Parathyroid adenoma (tissue), 2 donors: Measurements from ENCODE around the gene NOXA1.
"Not testable (repeated sequence)": the region's sequence is repeated elsewhere in the genome, so short reads cannot be mapped to it uniquely, and the experiment has no call there.

Source experiments
- H2AFZ ChIP-seq: fragments of 300-600 bp; sonication (generic); one replicate; pipeline ENCODE4 v1.7.0; 2017; ENCODE audit warnings: antibody characterized with exemption, mild to moderate bottlenecking
- H3K27ac ChIP-seq: fragments of 300-600 bp; sonication (generic); one replicate; pipeline ENCODE4 v1.7.0; 2017
- H3K27me3 ChIP-seq: fragments of 300-600 bp; sonication (generic); one replicate; pipeline ENCODE4 v1.7.0; 2017; ENCODE audit warnings: low read length; ENCODE audit not compliant: control insufficient read depth, insufficient read depth
- H3K36me3 ChIP-seq: fragments of 300-600 bp; sonication (generic); one replicate; pipeline ENCODE4 v1.7.0; 2017; ENCODE audit warnings: low read length; ENCODE audit not compliant: control insufficient read depth, insufficient read depth
- H3K4me1 ChIP-seq: fragments of 300-600 bp; sonication (generic); one replicate; pipeline ENCODE4 v1.7.0; 2017; ENCODE audit warnings: control low read depth
- H3K4me2 ChIP-seq: fragments of 300-600 bp; sonication (generic); one replicate; pipeline ENCODE4 v1.7.0; 2017; ENCODE audit warnings: low read length
- H3K4me3 ChIP-seq: fragments of 300-600 bp; sonication (generic); one replicate; pipeline ENCODE4 v1.7.0; 2017; ENCODE audit warnings: low read depth, low read length
- H3K79me2 ChIP-seq: fragments of 300-600 bp; sonication (generic); one replicate; pipeline ENCODE4 v1.7.0; 2017; ENCODE audit warnings: control low read depth
- H3K9ac ChIP-seq: fragments of 300-600 bp; sonication (generic); one replicate; pipeline ENCODE4 v1.7.0; 2017; ENCODE audit warnings: mild to moderate bottlenecking
- H3K9me3 ChIP-seq: fragments of 300-600 bp; sonication (generic); one replicate; pipeline ENCODE4 v1.7.0; 2017; ENCODE audit warnings: low read length; ENCODE audit not compliant: control insufficient read depth
- CTCF ChIP-seq: fragments of 300-600 bp; sonication (generic); IDR thresholded peaks from one replicate; pipeline ENCODE4 v1.7.0; 2017; ENCODE audit warnings: antibody characterized with exemption, mild to moderate bottlenecking
- donor health status: primary hyperparathyroidism.

Gene NOXA1

GRCh38 chr9:137385061-137385655, 38.0 kb upstream of the NOXA1 start:
- Histone ChIP-seq H3K9ac (no peak overlapping the region), H3K79me2 (no peaks in the 10 kb centered on the region), H3K4me2 (no peak overlapping the region), H3K27ac (no peak overlapping the region), H3K9me3 (no peaks in the 10 kb centered on the region), H2AFZ (no peak overlapping the region), H3K4me3 (no peak overlapping the region), H3K4me1 (no peaks in the 10 kb centered on the region), H3K36me3 (no peaks in the 10 kb centered on the region), H3K27me3 (no peaks in the 10 kb centered on the region)
- TF ChIP-seq CTCF = no peak

DNA sequence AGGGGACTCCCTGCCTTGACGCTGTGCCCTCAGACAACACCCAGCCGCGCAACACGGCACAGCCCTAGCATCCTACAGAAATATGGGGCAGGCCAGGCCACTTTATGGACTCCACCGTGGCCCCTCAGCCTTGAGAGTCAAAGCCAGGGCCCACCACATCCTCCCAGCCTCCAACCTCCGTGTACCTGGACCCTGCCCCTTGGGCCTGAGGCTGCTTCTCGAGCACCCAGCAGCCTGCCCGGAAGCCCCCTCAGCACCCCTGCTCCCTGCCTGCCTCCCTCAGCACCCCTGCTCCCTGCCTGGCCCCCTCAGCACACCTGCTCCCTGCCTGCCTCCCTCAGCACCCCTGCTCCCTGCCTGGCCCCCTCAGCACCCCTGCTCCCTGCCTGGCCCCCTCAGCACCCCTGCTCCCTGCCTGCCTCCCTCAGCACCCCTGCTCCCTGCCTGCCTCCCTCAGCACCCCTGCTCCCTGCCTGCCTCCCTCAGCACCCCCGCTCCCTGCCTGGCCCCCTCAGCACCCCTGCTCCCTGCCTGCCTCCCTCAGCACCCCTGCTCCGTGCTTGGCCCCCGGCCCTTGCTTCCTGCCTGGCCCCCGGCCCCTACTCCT, 36.6 kb upstream of the NOXA1 start:
- not testable (repeated sequence) for H3K36me3 ChIP-seq, H2AFZ ChIP-seq, H3K27ac ChIP-seq, H3K4me2 ChIP-seq, H3K27me3 ChIP-seq, H3K9ac ChIP-seq, H3K9me3 ChIP-seq, H3K79me2 ChIP-seq, H3K4me3 ChIP-seq, H3K4me1 ChIP-seq

- peak overlapping the region; percentile 44 for H3K27ac ChIP-seq
Measured at GRCh38 chr9:137387114-137387890, 35.9 kb upstream of the NOXA1 start.

DNA sequence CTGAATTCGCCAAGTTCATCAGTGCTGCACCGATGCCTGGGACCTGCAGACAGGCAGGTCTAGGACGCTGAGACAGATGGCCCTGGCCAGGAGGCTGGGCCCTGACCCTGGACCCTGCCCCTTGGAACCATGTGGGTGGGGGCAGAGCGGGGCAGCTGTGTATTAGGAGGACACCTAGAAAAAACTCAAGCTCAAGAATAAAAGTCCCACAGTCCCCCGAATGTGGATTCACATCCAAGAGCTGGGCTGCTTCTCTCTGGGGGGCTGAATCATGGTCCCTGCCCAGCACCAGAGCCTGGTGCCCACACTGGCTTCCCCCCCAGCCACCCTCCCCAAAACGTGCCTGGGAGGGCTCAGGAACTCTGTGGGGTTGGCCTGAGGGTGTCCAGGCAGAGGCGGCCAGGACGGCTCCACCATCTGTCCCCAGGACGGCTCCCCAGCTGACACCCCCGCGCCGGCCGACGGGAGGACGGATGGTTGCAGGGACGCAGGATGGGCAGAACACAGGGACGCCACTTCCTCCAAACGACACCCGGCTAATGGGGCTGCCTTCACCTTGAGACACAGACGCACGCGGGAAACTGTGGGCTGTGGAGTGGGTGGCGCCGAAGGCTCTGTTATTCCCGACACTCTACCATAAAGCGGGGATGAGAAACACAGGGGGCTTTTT, 35.2 kb upstream of the NOXA1 start:
- Histone ChIP-seq H3K27ac (peak overlapping the region; percentile 44), H3K27me3 (no peaks in the 10 kb centered on the region), H3K36me3 (no peaks in the 10 kb centered on the region), H3K4me1 (no peaks in the 10 kb centered on the region), H3K79me2 (no peaks in the 10 kb centered on the region), H2AFZ (no peak overlapping the region), H3K4me3 (no peak overlapping the region), H3K9ac (no peak overlapping the region), H3K4me2 (no peak overlapping the region), H3K9me3 (no peaks in the 10 kb centered on the region)
- TF ChIP-seq CTCF = no peak

More at GRCh38 chr9:137387114-137387890, 35.9 kb upstream of the NOXA1 start:
- no peaks in the 10 kb centered on the region for H3K36me3 ChIP-seq
- H3K9ac ChIP-seq = no peak overlapping the region
- TF ChIP-seq CTCF = no peak
- H3K4me3 ChIP-seq = no peak overlapping the region
- no peaks in the 10 kb centered on the region for H3K9me3 ChIP-seq
- no peak overlapping the region for H3K4me2 ChIP-seq
- H3K79me2 ChIP-seq = no peaks in the 10 kb centered on the region
- no peaks in the 10 kb centered on the region for H3K4me1 ChIP-seq
- no peak overlapping the region for H2AFZ ChIP-seq
- no peaks in the 10 kb centered on the region for H3K27me3 ChIP-seq
